Measurements from ENCODE around the gene CAPN8.

- TF ChIP-seq CTCF (IDR thresholded peaks at IDR 0.05) (no peak), POLR2AphosphoS5 (IDR thresholded peaks at IDR 0.05; ENCODE audit: insufficient read depth in 1 of 2, low read depth in 1 of 2) (no peak), POLR2A (IDR thresholded peaks at IDR 0.05) (no peak)
Observed at GRCh38 chr1:223713546-223714420, 48.3 kb upstream of the CAPN8 start.
